HL-60/S4 (cell line): ENCODE measurements around the gene GPN1.
"Not testable (repeated sequence)": the region's sequence is repeated elsewhere in the genome, so short reads cannot be mapped to it uniquely, and the experiment has no call there.

Experiments
- in situ Hi-C: fragments of 300-500 bp; cut with MboI; formaldehyde crosslinking; loops from 2 replicates; pipeline ENCODE4 v1.14.3; 2022; ENCODE audit warnings: low sequenced_read_pairs

GPN1 gene

DNA sequence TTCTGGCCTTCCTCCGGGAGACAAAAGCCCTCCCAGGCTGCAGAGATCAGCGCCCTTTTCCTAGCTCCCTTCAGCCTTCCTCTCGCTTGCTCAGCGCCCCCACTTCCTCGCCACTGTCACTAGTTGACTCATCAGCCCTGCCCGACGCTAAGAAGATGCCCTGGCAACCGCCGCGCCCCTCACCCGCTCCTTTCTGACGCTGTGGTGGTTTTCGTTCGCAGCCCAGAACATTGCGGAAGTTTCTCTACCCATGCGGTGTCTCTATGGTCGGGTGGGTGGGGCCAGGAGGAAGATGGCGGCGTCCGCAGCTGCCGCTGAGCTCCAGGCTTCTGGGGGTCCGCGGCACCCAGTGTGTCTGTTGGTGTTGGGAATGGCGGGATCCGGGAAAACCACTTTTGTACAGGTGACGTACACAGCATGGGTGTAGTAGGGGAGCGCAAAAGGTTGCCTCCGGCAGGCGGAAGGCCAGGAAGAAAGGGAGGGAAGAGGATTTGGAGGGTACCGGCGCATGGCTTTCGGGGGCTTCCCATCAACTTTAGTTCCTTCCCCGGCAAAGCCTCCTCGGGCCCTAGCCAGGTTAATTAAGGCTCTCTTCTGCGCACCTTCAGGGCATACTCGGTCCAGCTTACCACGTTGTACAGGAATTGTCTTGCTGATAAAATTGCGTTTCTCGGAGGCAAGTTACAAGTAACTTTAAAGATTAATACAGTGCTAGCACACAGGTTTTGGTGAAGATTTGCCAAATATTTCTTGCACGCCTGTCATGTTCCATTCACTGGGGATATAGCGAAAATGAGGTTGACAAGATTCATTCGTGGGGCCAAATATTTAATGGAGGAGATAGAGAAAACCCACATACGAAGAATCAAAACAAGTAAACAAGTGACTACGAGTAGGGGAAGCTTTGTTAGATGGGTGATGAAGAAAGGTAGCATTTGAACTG is at the start of gene GPN1, which contains the start of gene CCDC121:
TSS of gene GPN1 (plus strand) at position 284 of the 943 bp plus-strand sequence. CDS start at position 293, 9 bp downstream.
TSS of gene CCDC121 (minus strand) at position 246 of the 943 bp plus-strand sequence. CDS start 1,213 bp downstream, outside the sequence.
- in situ Hi-C loops: no loop called here

- in situ Hi-C loops: no loop called here
Observed at GRCh38 chr2:27581417-27582128, 47.3 kb upstream of the GPN1 start.

DNA sequence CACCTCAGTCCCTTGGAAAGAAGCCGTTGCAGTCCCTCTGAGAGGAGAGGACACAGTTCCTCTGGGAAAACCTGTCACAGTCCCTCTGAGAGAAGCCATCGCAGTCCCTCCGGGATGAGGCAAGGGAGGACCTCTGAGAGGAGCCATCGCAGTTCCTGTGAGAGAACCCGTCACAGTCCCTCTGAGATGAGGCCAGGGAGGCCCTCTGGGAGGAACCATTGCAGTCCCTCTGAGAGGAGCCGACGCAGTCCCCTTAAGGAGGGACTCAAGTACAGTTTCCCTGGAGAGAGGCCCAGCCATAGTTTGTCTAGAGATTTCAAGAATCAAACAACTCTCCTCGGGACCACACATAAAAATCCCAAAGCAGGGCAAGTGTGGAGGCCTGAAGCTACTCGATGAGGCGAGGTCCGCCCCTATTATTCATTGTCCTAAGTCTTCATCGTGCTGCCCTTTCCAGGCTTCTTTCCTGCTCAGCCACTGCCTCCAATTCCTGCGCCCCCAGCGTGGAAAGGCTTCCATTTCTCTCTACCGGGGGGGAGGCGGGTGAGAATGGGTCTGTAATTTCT is 46.6 kb upstream of the GPN1 start:
- in situ Hi-C loops: no loop called here

DNA sequence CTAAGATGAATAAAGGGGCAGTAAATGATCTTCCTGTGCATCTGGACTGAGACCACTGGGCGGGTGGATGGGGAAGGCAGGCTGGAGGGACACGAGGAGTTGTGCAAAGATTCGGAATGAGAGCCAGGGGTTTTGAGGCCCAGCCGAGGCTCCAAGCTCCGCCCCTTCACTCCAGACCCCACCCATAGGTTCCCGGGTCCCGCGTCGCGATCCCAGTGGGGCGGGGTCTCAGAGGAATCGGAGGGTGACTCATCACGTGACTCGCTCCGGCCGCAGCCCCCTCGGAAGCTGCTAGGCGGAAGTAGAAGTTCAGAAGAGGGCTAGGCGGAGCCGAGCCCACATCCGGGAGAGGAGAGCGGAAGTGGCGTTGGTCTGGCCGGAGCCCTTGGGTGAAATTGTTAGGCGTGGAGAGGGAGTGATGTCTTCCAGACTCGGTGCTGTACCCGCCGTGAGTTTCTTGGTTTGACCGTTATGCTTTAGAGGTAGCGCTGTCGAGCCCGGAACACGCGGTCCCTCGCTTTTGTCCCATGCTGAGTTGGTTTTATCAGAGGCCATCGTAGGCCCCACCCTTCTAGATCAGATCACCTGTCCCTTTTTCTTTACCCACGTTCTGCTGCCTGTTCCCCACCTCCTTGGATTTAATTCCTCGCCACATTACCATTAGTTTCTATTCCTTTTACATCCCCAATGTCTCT is 46.0 kb upstream of the GPN1 start, which contains the start of gene ZNF512:
TSS of gene ZNF512 (plus strand) at position 348 of the 695 bp plus-strand sequence. CDS start at position 419, 71 bp downstream.
- in situ Hi-C loops: no loop called here

DNA sequence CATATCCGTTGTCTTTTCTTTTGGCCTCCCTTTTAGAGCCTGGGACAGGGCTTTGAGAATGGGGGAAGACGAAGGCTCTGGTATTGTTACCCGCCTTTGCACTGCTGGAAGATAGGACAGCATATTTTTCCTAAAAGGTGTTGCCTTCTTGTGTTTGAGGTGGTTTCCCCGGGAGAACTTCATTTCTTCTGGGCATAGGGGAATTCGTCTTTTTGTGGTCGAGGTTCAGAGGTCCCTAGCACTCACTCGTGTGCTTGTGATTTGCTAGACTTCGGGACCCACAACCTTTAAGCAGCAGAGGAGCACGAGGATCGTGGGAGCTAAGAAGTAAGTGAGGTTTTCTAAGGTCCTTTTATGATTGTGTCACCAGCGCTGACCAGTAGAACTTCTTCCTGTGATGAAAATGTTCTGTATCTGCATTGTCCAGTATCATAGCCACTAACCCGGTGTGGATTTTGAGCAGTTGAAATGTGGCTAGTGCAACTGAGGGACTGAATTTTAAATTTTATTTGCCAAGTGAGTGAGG is 45.4 kb upstream of the GPN1 start:
- in situ Hi-C loops: no loop called here

DNA sequence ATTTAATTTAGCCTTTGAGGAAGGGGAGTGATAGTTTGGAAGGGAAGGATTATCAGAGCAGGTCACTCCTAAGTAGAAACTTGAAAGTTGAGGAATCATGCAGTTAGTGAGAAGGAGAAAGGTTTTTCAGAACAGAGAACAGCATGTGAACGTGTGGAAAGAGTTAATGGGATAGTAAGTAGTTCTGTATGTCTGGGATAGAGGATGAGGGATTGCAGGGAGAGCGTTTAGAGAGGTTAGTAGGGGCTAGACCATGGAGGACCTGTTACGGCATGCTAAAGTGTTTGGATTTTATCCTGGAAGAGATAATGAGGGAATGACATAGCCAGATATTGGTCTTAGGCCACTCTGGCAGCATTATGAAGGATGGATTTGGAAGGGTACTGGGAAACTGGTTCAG is 44.3 kb upstream of the GPN1 start:
- in situ Hi-C loops: no loop called here

DNA sequence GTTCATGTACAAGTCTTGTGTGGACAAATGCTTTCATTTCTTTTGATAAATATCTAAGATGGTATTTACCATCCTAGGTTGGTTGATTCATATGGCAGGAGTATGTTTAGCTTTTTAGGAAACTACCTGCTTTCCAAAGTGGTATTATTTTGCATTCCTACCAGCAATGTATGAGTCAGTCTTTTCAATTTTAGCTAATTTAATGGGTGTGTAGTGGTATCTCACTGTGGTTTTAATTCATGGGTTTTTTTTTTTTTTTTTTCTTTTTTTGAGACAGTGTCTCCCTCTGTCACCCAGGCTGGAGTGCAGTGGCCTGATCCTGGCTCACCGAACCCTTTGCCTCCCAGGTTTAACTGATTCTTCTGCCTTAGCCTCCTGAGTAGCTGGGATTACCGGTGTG is 41.8 kb upstream of the GPN1 start:
- in situ Hi-C loops: no loop called here

- in situ Hi-C loops: no loop called here
Observed at GRCh38 chr2:27588308-27588707, 40.5 kb upstream of the GPN1 start.

DNA sequence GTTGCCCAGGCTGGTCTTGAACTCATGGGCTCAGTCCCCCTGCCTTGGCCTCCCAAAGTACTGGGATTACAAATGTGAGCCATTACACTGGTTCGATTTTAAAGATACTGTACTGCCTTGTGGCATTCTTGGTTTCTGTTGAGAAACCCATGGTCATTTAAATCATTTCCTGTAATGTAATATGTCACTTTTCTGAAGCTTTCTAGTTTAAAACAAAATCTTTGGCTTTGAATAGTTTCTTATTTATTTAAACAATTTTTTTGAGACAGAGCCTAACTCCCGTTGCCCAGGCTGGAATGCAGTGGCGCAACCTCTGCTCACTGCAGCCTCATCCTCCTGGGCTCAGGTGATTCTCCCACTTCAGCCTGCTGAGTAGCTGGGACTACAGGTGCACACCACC is 37.1 kb upstream of the GPN1 start:
- in situ Hi-C loops: no loop called here

DNA sequence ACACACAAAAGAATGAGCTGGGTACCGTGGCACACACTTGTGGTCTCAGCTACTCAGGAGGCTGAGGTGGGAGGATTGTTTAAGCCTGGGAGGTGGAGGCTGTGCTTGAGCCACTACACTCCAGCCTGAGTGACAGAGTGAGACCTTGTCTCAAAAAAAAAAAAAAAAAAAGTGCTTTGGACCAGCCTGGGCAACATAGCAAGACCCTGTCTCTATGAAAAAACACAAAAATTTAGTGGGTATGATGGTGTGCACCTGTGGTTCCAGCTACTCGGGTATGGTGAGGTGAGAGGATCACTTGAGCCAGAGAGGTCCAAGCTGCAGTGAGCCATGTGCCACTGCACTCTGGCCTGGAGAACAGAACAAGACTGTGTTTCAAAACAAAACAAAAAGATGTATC is 35.6 kb upstream of the GPN1 start:
- in situ Hi-C loops: no loop called here

- in situ Hi-C loops: not testable (repeated sequence)
Observed at GRCh38 chr2:27594020-27594703, 34.7 kb upstream of the GPN1 start.

DNA sequence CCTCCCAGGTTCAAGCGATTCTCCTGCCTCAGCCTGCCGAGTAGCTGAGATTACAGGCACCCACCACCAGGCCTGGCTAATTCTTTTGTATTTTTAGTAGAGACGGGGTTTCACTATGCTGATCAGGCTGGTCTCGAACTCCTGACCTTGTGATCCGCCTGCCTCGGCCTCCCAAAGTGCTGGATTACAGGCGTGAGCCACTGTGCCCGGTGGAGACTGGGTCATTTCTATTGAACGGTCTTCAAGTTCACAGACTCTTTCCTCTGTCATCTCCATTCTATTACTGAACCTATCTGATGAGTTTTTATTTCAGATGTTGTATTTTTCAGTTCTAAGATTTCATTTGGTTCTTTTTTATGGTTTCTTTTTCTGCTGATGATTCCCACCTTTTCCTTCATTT is 33.4 kb upstream of the GPN1 start:
- in situ Hi-C loops: not testable (repeated sequence)

GRCh38 chr2:27596627-27597026 is 32.2 kb upstream of the GPN1 start:
- in situ Hi-C loops: no loop called here

- in situ Hi-C loops: no loop called here
Observed at GRCh38 chr2:27606611-27607010, 22.2 kb upstream of the GPN1 start.

DNA sequence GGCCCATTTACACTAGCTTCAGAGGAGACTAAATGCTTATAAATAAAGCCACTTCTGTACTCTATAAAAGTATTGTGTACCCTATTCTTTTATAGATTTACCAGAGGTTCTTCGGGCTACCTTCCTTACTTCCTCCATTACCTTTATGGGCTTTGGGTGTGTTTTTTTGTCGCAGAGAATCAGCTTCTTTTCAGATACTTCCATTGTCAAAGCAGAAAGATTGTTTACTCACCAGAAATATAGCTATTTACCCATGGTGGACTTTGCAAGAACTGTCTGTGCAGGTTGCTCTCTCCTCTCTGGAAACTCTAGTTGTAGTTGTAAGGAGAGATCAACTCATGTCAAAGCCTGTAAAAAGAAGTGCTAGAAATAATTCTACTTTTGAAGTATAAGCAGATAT is 14.9 kb upstream of the GPN1 start:
- in situ Hi-C loops: no loop called here

DNA sequence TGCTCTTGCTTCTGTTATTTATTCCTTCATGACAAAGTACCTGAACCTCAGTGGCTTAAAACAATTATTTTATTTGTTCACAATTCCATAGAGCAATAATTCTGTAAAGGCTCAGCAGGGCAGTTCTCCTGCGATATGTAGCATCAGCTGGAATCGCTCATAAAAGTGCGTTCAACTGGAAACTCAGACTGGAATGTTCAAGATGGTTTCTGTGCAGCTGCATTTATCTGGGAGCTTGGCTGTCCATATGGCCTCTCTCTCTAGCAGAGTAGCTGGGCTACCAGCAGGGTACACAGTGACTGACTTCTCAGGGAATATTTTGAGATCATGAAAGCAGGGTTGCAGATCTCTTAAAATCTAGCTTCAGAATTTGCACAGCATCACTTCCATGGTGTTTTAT is 13.5 kb upstream of the GPN1 start:
- in situ Hi-C loops: no loop called here

DNA sequence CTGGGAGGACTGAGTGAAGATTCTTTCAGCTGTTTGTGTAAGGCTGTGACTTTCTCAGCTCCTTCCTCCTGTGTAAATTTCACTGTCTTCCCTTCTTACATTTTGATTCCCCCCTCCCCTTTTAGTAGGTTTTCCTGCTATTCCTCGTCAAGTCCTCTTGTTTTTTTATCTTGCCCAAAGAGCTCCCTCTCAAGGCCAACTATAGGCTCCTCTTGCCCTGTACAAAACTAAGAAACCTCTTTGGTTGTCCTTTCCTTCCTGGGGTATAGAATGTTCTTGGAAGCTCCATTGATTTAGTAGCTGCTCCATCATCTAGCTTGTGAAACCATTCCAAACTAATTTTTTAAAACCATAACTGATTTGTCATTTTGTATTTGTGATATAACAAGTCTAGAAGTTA is 7.3 kb upstream of the GPN1 start:
- in situ Hi-C loops: no loop called here

DNA sequence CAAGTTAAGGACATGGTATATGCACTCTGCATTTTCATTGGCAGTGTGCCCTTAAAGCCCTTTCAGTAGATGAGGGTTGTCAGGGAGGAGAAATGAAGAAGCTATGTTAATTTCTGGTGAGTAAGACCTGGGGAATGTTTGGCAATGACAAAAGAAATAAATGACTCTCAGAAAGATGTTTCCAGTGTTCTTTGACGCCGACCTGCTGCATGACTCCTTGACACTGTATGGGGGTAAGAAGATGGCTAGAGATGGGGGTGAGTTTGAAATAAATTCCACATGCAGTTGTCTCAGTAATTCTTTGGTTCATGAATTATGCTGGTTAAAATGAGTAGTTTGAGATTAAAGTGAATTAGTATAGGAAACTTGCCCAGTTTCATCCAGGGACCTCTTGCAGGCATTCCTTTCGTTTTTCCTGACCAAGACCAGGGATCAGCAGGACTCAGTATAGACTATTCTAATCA is 5.9 kb upstream of the GPN1 start:
- in situ Hi-C loops: no loop called here

GRCh38 chr2:27624943-27625342 is 3.9 kb upstream of the GPN1 start:
- in situ Hi-C loops: no loop called here

GRCh38 chr2:27626323-27626722 is 2.5 kb upstream of the GPN1 start:
- in situ Hi-C loops: not testable (repeated sequence)
